Measurements from ENCODE around the gene NRXN2. TPM values are rescaled to one million over a fixed set of nuclear protein-coding genes. Genes with fewer than 3 reads are reported as not detected.

NRXN2 gene
- polyA plus RNA-seq, 3 donors = 0.07 TPM; not detected in 2

GRCh38 chr11:64769283-64769682 lies 46.3 kb upstream of the NRXN2 start:
- Mint-ChIP-seq H3K27me3 (ENCODE audit: low read depth in 3 of 3) (peaks cover 0 to 3% (median 1%) of the 10 kb centered on the region in 3 donors), H3K36me3 (peaks cover 91 to 97% of the 10 kb centered on the region in 2 donors), H3K4me3 (no peak overlapping the region), H3K9me3 (no peaks in the 10 kb centered on the region), H3K4me1 (peaks cover 46% of the 10 kb centered on the region), H3K27ac (peak overlapping the region in 4 of 7 donors; percentile 1 to 62 (median 50))
- Histone ChIP-seq H2AFZ (ENCODE audit: insufficient read depth, low read depth, low read length, poor library complexity, severe bottlenecking) (no peak overlapping the region), H3K9me3 (replicated peaks in 1 of 2; ENCODE audit: control insufficient read depth in 1 of 2, insufficient read depth in 1 of 2, low read length in 2 of 2) (no peaks in the 10 kb centered on the region), H4K20me1 (ENCODE audit: insufficient read depth, low read length) (peaks cover 98% of the 10 kb centered on the region), H3K27me3 (ENCODE audit: control insufficient read depth in 2 of 2, insufficient read depth in 2 of 2, low read length in 2 of 2) (no peaks in the 10 kb centered on the region), H3K27ac (ENCODE audit: low read depth in 1 of 2, low read length in 2 of 2) (no peak overlapping the region), H3K4me1 (ENCODE audit: control insufficient read depth in 1 of 2, insufficient read depth in 2 of 2, low read length in 2 of 2) (peaks cover 24 to 49% of the 10 kb centered on the region in 2 donors), H3K4me2 (replicated peaks; ENCODE audit: extremely low read depth, low read length, poor library complexity, severe bottlenecking) (no peak overlapping the region), H3K79me2 (ENCODE audit: insufficient read depth, low read length) (peaks cover 83% of the 10 kb centered on the region), H3K36me3 (replicated peaks in 1 of 2; ENCODE audit: control insufficient read depth in 1 of 2, insufficient read depth in 2 of 2, low read length in 2 of 2) (peaks cover 88 to 92% of the 10 kb centered on the region in 2 donors), H3K4me3 (replicated peaks in 1 of 3; ENCODE audit: low read depth in 2 of 3, low read length in 3 of 3) (no peak overlapping the region), H3K9ac (ENCODE audit: insufficient read depth, low read length, poor library complexity, severe bottlenecking) (no peak overlapping the region)
- intact Hi-C loops (cut with micrococcal nuclease) = no loop called here
- no peak for TF ChIP-seq CTCF (IDR thresholded peaks at IDR 0.05)
- 93% methylated on average over 4 of the region's 6 CpGs for WGBS (ENCODE audit: insufficient coverage)
- DNase-seq = no peak

- H3K36me3 Mint-ChIP-seq = peaks cover 88 to 96% of the 10 kb centered on the region in 2 donors
- 84% methylated on average over 5 of the region's 6 CpGs for WGBS (ENCODE audit: insufficient coverage)
- H3K9me3 Mint-ChIP-seq = no peaks in the 10 kb centered on the region
- Histone ChIP-seq H3K9ac (ENCODE audit: insufficient read depth, low read length, poor library complexity, severe bottlenecking) (no peak overlapping the region), H3K4me2 (replicated peaks; ENCODE audit: extremely low read depth, low read length, poor library complexity, severe bottlenecking) (no peak overlapping the region), H3K4me1 (ENCODE audit: control insufficient read depth in 1 of 2, insufficient read depth in 2 of 2, low read length in 2 of 2) (peaks cover 19 to 50% of the 10 kb centered on the region in 2 donors), H3K27ac (ENCODE audit: low read depth in 1 of 2, low read length in 2 of 2) (no peak overlapping the region), H3K36me3 (replicated peaks in 1 of 2; ENCODE audit: control insufficient read depth in 1 of 2, insufficient read depth in 2 of 2, low read length in 2 of 2) (peaks cover 88 to 92% of the 10 kb centered on the region in 2 donors), H3K9me3 (replicated peaks in 1 of 2; ENCODE audit: control insufficient read depth in 1 of 2, insufficient read depth in 1 of 2, low read length in 2 of 2) (no peaks in the 10 kb centered on the region), H3K4me3 (replicated peaks in 1 of 3; ENCODE audit: low read depth in 2 of 3, low read length in 3 of 3) (no peak overlapping the region), H4K20me1 (ENCODE audit: insufficient read depth, low read length) (peaks cover 98% of the 10 kb centered on the region), H3K79me2 (ENCODE audit: insufficient read depth, low read length) (peaks cover 76% of the 10 kb centered on the region), H2AFZ (ENCODE audit: insufficient read depth, low read depth, low read length, poor library complexity, severe bottlenecking) (no peak overlapping the region), H3K27me3 (ENCODE audit: control insufficient read depth in 2 of 2, insufficient read depth in 2 of 2, low read length in 2 of 2) (no peaks in the 10 kb centered on the region)
- no peak for TF ChIP-seq CTCF (IDR thresholded peaks at IDR 0.05)
- H3K4me3 Mint-ChIP-seq = no peak overlapping the region
- H3K27ac Mint-ChIP-seq = peak overlapping the region in 4 of 7 donors; percentile 25 to 82 (median 46)
- H3K4me1 Mint-ChIP-seq = peaks cover 45% of the 10 kb centered on the region
- peaks cover 0 to 3% (median 1%) of the 10 kb centered on the region in 3 donors for H3K27me3 Mint-ChIP-seq (ENCODE audit: low read depth in 3 of 3)
- intact Hi-C loops (cut with micrococcal nuclease) = no loop called here
- no peak for DNase-seq
Observed at GRCh38 chr11:64768300-64768694, 45.3 kb upstream of the NRXN2 start.
